Endothelial cell of umbilical vein (primary cell): ENCODE data around the gene HIP1. TPM values are rescaled to one million over a fixed set of nuclear protein-coding genes. Genes with fewer than 3 reads are reported as not detected.

Source experiments
- BruUV-seq: library from RNA; stranded (reverse); fragments of 400-500 nt; replicated peaks from 2 replicates; lab custom pipeline; 2021; lab: Mats Ljungman, UMichigan
- CTCF ChIA-PET: fragments of 300-600, 350-600 bp; sonication (Branson Sonifier 250); formaldehyde crosslinking; loops from one replicate; lab custom pipeline; 2021; ENCODE audit warnings: antibody characterized with exemption, inconsistent platforms; lab: Charles Lee
- POLR2A ChIA-PET: fragments of 300-600, 350-600 bp; sonication (Branson Sonifier 250); formaldehyde crosslinking; loops from one replicate; lab custom pipeline; 2021; ENCODE audit warnings: antibody characterized with exemption, inconsistent platforms; lab: Charles Lee
- DNase-seq: peaks from one replicate; pipeline ENCODE4 v3.0.0-alpha.2; 2011; ENCODE audit warnings: low read depth, low spot score
- FAIRE-seq: peaks from 2 replicates; lab custom pipeline; 2011; peaks lifted over from hg19 to GRCh38; lab: Jason Lieb, UNC
- H2AFZ ChIP-seq: 2 replicates; pipeline ENCODE4 v1.6.0; 2012; ENCODE audit warnings: low read depth, low read length, control low read depth, inconsistent platforms
- H3K27ac ChIP-seq: 2 replicates; pipeline ENCODE4 v1.5.1; 2011; ENCODE audit warnings: low read depth, mild to moderate bottlenecking, control low read depth, low read length, moderate library complexity; ENCODE audit not compliant: insufficient read depth
- H3K27me3 ChIP-seq, 2 experiments: 2 replicates each; pipeline versions ENCODE4 v1.6.0 to v1.6.1; 2011; ENCODE audit warnings: low read length in 2 of 2, mixed read lengths in 1 of 2; ENCODE audit not compliant: control insufficient read depth in 2 of 2, insufficient read depth in 2 of 2
- H3K36me3 ChIP-seq, 2 experiments: 2 replicates in 1 of 2; 3 replicates in 1 of 2; pipeline ENCODE4 v1.5.1; 2011; ENCODE audit warnings: low read length in 2 of 2, mild to moderate bottlenecking in 1 of 2, moderate library complexity in 1 of 2; ENCODE audit not compliant: control insufficient read depth in 2 of 2, insufficient read depth in 2 of 2; ENCODE audit errors: extremely low read depth in 1 of 2
- H3K4me1 ChIP-seq: 3 replicates; pipeline ENCODE4 v1.5.1; 2011; ENCODE audit warnings: mild to moderate bottlenecking, low read length; ENCODE audit not compliant: control insufficient read depth, insufficient read depth; ENCODE audit errors: extremely low read depth
- H3K4me2 ChIP-seq: 2 replicates; pipeline ENCODE4 v1.6.1; 2011; ENCODE audit warnings: low read length, control low read depth, mixed read lengths; ENCODE audit not compliant: insufficient read depth
- H3K4me3 ChIP-seq, 3 experiments: fragments of 200-600 bp in 1 of 3; sonication (generic), shearing (Covaris generic) in 1 of 3; replicated peaks in 1 of 3; 2 replicates each; pipeline ENCODE4 v1.5.1; 2011 to 2016; ENCODE audit warnings: control low read depth in 3 of 3, low read length in 3 of 3, mild to moderate bottlenecking in 2 of 3, inconsistent platforms in 1 of 3, low read depth in 1 of 3, moderate library complexity in 1 of 3; ENCODE audit not compliant: insufficient read depth in 1 of 3
- H3K79me2 ChIP-seq: 2 replicates; pipeline ENCODE4 v1.6.0; 2012; ENCODE audit warnings: low read length, inconsistent platforms; ENCODE audit not compliant: control insufficient read depth, insufficient read depth
- H3K9ac ChIP-seq: replicated peaks from 2 replicates; pipeline ENCODE3; 2011; ENCODE audit warnings: low read length, control low read depth; ENCODE audit not compliant: insufficient read depth; ENCODE audit errors: extremely low read depth
- H3K9me1 ChIP-seq: replicated peaks from 3 replicates; pipeline ENCODE4 v1.6.0; 2011; ENCODE audit warnings: mild to moderate bottlenecking, low read length; ENCODE audit not compliant: control insufficient read depth, insufficient read depth; ENCODE audit errors: extremely low read depth
- H3K9me3 ChIP-seq: replicated peaks from 2 replicates; pipeline ENCODE4 v1.5.1; 2012; ENCODE audit warnings: low read length, inconsistent platforms; ENCODE audit not compliant: control insufficient read depth, insufficient read depth
- H4K20me1 ChIP-seq: replicated peaks from 2 replicates; pipeline ENCODE3; 2011; ENCODE audit warnings: mild to moderate bottlenecking, low read length; ENCODE audit not compliant: control insufficient read depth, insufficient read depth; ENCODE audit errors: extremely low read depth
- CTCF ChIP-seq, 2 donors: IDR thresholded peaks; 1 replicate in 1 of 2; 2 replicates in 1 of 2; pipeline ENCODE4 v1.5.1; 2011; ENCODE audit warnings: low read length in 2 of 2, mild to moderate bottlenecking in 2 of 2, moderate library complexity in 2 of 2, control low read depth in 1 of 2, inconsistent platforms in 1 of 2, low read depth in 1 of 2; ENCODE audit not compliant: insufficient read depth in 1 of 2; ENCODE audit errors: extremely low read depth in 1 of 2
- GATA2 ChIP-seq: IDR thresholded peaks from 2 replicates; pipeline ENCODE4 v1.7.0; 2011; ENCODE audit warnings: low read depth, mild to moderate bottlenecking, moderate library complexity, mixed read lengths, low read length; ENCODE audit not compliant: insufficient read length, insufficient read depth
- MAX ChIP-seq: IDR thresholded peaks from 2 replicates; pipeline ENCODE4 v1.6.1; 2011; ENCODE audit not compliant: insufficient read depth, insufficient read length
- POLR2A ChIP-seq: IDR thresholded peaks from 2 replicates; pipeline ENCODE4 v1.6.1; 2012; ENCODE audit warnings: low read depth, mild to moderate bottlenecking, control low read depth, low read length
- POLR2AphosphoS5 ChIP-seq: IDR thresholded peaks from 2 replicates; pipeline ENCODE4 v1.6.1; 2012; ENCODE audit warnings: low read depth, mild to moderate bottlenecking, control low read depth, low read length, moderate library complexity; ENCODE audit not compliant: insufficient read depth
- dilution Hi-C: fragments of 300-500 bp; cut with MboI; formaldehyde crosslinking; loops from one replicate; pipeline ENCODE4 v1.15.0; 2019; ENCODE audit warnings: low sequenced_read_pairs; ENCODE audit not compliant: extremely low pct_ligation_motif_present
- intact Hi-C: fragments of 100-400 bp; cut with micrococcal nuclease; formaldehyde crosslinking; loops from one replicate; pipeline ENCODE4 v1.10.0; 2022
- polyA plus RNA-seq, 4 experiments: library from polyadenylated mRNA; depleted of rRNA in 3 of 4; stranded (reverse) in 3 of 4; unstranded in 1 of 4; fragments of >200 nt; gene quantifications; 2 replicates each; pipeline versions ENCODE4 v1.2.1 to v1.2.3, GENCODE V29; 2011 to 2012; ENCODE audit warnings: missing spikeins in 1 of 4
- total RNA-seq: library from RNA; stranded (reverse); gene quantifications from 2 replicates; pipeline ENCODE4 v1.2.3, GENCODE V29; 2021

HIP1 gene
- total and polyA plus RNA-seq, 2 donors (not counting 3 experiments of a cell fraction or from before 2014, with no cell fraction given) = 23.7 to 47.6 TPM

GRCh38 chr7:75719626-75720025, 19.1 kb downstream of the HIP1 start:
- H2AFZ ChIP-seq = no peak overlapping the region
- no peak overlapping the region for H3K4me2 ChIP-seq
- no peak overlapping the region for H3K4me3 ChIP-seq
- H4K20me1 ChIP-seq = no peaks in the 10 kb centered on the region
- intact Hi-C loops (no loop called here), dilution Hi-C loops (no loop called here)
- no peak for FAIRE-seq
- H3K9ac ChIP-seq = no peak overlapping the region
- no peak for TF ChIP-seq MAX
- no peak for TF ChIP-seq GATA2
- TF ChIP-seq CTCF (IDR thresholded peaks at IDR 0.05; ENCODE audit: extremely low read depth in 1 of 2, insufficient read depth in 1 of 2, low read depth in 1 of 2, low read length in 2 of 2) = no peak
- no peak for TF ChIP-seq POLR2AphosphoS5
- TF ChIP-seq POLR2A = no peak
- H3K9me1 ChIP-seq = no peaks in the 10 kb centered on the region
- DNase-seq = no peak
- H3K27ac ChIP-seq = no peak overlapping the region
- H3K9me3 ChIP-seq = no peaks in the 10 kb centered on the region
- POLR2A ChIA-PET = no interaction called here
- H3K79me2 ChIP-seq = no peaks in the 10 kb centered on the region
- no peaks in the 10 kb centered on the region for H3K36me3 ChIP-seq
- no TSS peak for BruUV-seq
- no peaks in the 10 kb centered on the region for H3K4me1 ChIP-seq
- no peaks in the 10 kb centered on the region for H3K27me3 ChIP-seq
- CTCF ChIA-PET = no interaction called here
